Liver (tissue), 9 donors: ENCODE measurements around the gene BHLHA9. TPM values are rescaled to one million over a fixed set of nuclear protein-coding genes. Genes with fewer than 3 reads are reported as not detected.

Experiments
- DNase-seq: peaks from one replicate; pipeline ENCODE4 v3.0.0-alpha.2; 2017; ENCODE audit warnings: low spot score
- H3K27ac ChIP-seq, 2 donors: one replicate each; pipeline ENCODE4 v1.7.0; 2013; ENCODE audit warnings: inconsistent platforms in 2 of 2, low read length in 2 of 2, control low read depth in 1 of 2, low read depth in 1 of 2, mild to moderate bottlenecking in 1 of 2
- H3K27me3 ChIP-seq, 4 donors: one replicate each; pipeline versions ENCODE4 v1.6.1 to v1.7.0; 2013; ENCODE audit warnings: low read length in 3 of 4, inconsistent platforms in 1 of 4, mild to moderate bottlenecking in 1 of 4, moderate library complexity in 1 of 4; ENCODE audit not compliant: control insufficient read depth in 4 of 4, insufficient read depth in 4 of 4
- H3K36me3 ChIP-seq, 4 donors: one replicate each; pipeline versions ENCODE4 v1.6.1 to v1.7.0; 2013; ENCODE audit warnings: low read length in 3 of 4, mild to moderate bottlenecking in 3 of 4, low read depth in 1 of 4, moderate library complexity in 1 of 4; ENCODE audit not compliant: control insufficient read depth in 4 of 4, insufficient read depth in 3 of 4
- H3K4me1 ChIP-seq, 4 donors: one replicate each; pipeline versions ENCODE4 v1.6.1 to v1.7.0; 2013; ENCODE audit warnings: low read length in 3 of 4, mild to moderate bottlenecking in 3 of 4, moderate library complexity in 1 of 4; ENCODE audit not compliant: control insufficient read depth in 4 of 4, insufficient read depth in 4 of 4
- H3K4me3 ChIP-seq, 3 donors: one replicate each; pipeline versions ENCODE4 v1.6.1 to v1.7.0; 2013; ENCODE audit warnings: low read length in 3 of 3, control low read depth in 1 of 3, low read depth in 1 of 3, mild to moderate bottlenecking in 1 of 3
- H3K9ac ChIP-seq, 2 donors: one replicate each; pipeline ENCODE4 v1.7.0; 2013; ENCODE audit warnings: low read length in 2 of 2, mild to moderate bottlenecking in 2 of 2, moderate library complexity in 2 of 2, control low read depth in 1 of 2, low read depth in 1 of 2
- H3K9me3 ChIP-seq, 4 donors: one replicate each; pipeline versions ENCODE4 v1.6.1 to v1.7.0; 2013; ENCODE audit warnings: low read length in 3 of 4; ENCODE audit not compliant: control insufficient read depth in 4 of 4
- ATF3 ChIP-seq: IDR thresholded peaks from 2 replicates; pipeline ENCODE4 v1.6.1; 2016; ENCODE audit warnings: antibody characterized with exemption
- CTCF ChIP-seq: fragments of 150-350 bp; IDR thresholded peaks from 2 replicates; pipeline ENCODE4 v1.5.1; 2017; ENCODE audit warnings: improper control_type of control experiment, low read depth, low read length; ENCODE audit not compliant: missing input control
- EGR1 ChIP-seq, 2 donors: IDR thresholded peaks; 2 replicates each; pipeline ENCODE4 v1.6.1; 2016 to 2018; ENCODE audit warnings: antibody characterized with exemption in 2 of 2, low read depth in 2 of 2
- FOXA2 ChIP-seq: IDR thresholded peaks from 2 replicates; pipeline ENCODE4 v1.6.1; 2016; ENCODE audit warnings: antibody characterized with exemption
- GABPA ChIP-seq, 2 donors: IDR thresholded peaks in 1 of 2; conservative IDR thresholded peaks in 1 of 2; 2 replicates each; pipeline ENCODE4 v1.6.1; 2016; ENCODE audit warnings: antibody characterized with exemption in 2 of 2, mild to moderate bottlenecking in 1 of 2, moderate library complexity in 1 of 2
- HNF4A ChIP-seq, 2 donors: conservative IDR thresholded peaks; 2 replicates each; pipeline ENCODE4 v1.6.1; 2016; ENCODE audit warnings: antibody characterized with exemption in 2 of 2, mild to moderate bottlenecking in 2 of 2
- NR2F2 ChIP-seq: IDR thresholded peaks from 2 replicates; pipeline ENCODE4 v1.6.1; 2016; ENCODE audit warnings: antibody characterized with exemption
- RAD21 ChIP-seq, 2 donors: IDR thresholded peaks; 2 replicates each; pipeline ENCODE4 v1.6.1; 2016; ENCODE audit warnings: antibody characterized with exemption in 2 of 2, mild to moderate bottlenecking in 2 of 2
- REST ChIP-seq: IDR thresholded peaks from 2 replicates; pipeline ENCODE4 v1.6.1; 2016; ENCODE audit warnings: antibody characterized with exemption, mild to moderate bottlenecking
- RXRA ChIP-seq, 2 donors: IDR thresholded peaks; 2 replicates each; pipeline ENCODE4 v1.6.1; 2017 to 2018; ENCODE audit warnings: antibody characterized with exemption in 2 of 2, mild to moderate bottlenecking in 1 of 2
- SP1 ChIP-seq: IDR thresholded peaks from 2 replicates; pipeline ENCODE4 v1.6.1; 2018; ENCODE audit warnings: antibody characterized with exemption, mild to moderate bottlenecking
- TAF1 ChIP-seq: conservative IDR thresholded peaks from 2 replicates; pipeline ENCODE4 v1.6.1; 2016; ENCODE audit warnings: antibody characterized with exemption, mild to moderate bottlenecking
- YY1 ChIP-seq: IDR thresholded peaks from 2 replicates; pipeline ENCODE4 v1.6.1; 2016; ENCODE audit warnings: antibody characterized with exemption, mild to moderate bottlenecking
- WGBS: extraction: QIAGEN DNeasy Blood & Tissue Kit; methylation state at CpG from one replicate; pipeline ENCODE4 v1.1.7; 2013; 5-methylcytosine and 5-hydroxymethylcytosine counted together
- polyA plus RNA-seq, 2 donors: library from polyadenylated mRNA; stranded (reverse) in 1 of 2; unstranded in 1 of 2; fragments of 200-250 nt in 1 of 2; fragments of >200 nt in 1 of 2; fragmentation: Nextera tagmentation in 1 of 2; extraction: Ambion mirVana in 1 of 2; gene quantifications; one replicate each; pipeline versions ENCODE4 v1.2.1 to v1.2.3, GENCODE V29; 2013 to 2015
- total RNA-seq, 2 donors: library from RNA; depleted of rRNA; stranded (reverse); fragments of >200 nt; gene quantifications; one replicate each; pipeline ENCODE4 v1.2.3, GENCODE V29; 2014
- TF ChIP-seq, protein P1 (sequence below): IDR thresholded peaks from 2 replicates; pipeline ENCODE4 v1.6.1; 2016; ENCODE audit warnings: antibody characterized with exemption
- TF ChIP-seq, protein P2 (sequence below): IDR thresholded peaks from 2 replicates; pipeline ENCODE4 v1.6.1; 2016; ENCODE audit warnings: antibody characterized with exemption
- donor health status: healthy.
- donor health status: healthy.
- donor health status: healthy.
- donor health status: healthy.
- donor health status: healthy.

The BHLHA9 gene
- total and polyA plus RNA-seq, 4 donors = 0.08 TPM; not detected in 3

DNA sequence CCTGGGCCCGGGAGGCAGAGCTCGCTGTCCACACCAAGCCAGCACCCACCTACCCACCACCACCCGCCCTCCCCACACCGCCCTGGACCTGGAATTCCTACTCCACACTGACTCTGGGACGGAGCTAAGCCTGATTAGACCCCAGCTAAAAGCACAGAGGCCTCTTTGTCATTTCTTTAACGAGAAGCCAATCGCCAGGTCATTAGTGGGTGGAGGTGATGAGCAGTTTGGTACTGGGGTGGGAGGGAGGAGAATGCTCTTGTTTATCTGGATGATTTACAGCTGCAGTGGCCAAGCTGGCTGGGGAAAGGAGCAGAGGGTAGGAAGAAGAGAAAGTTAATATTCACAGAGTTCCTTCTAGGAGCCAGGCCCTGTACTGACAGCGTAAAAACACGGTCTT is 6.0 kb upstream of the BHLHA9 start (continued):
- no peak for TF ChIP-seq RAD21 (IDR thresholded peaks at IDR 0.05)
- TF ChIP-seq GABPA (IDR thresholded peaks at IDR 0.05 in 1 of 2, conservative IDR thresholded peaks at IDR 0.05 in 1 of 2) = no peak
- TF ChIP-seq HNF4A (conservative IDR thresholded peaks at IDR 0.05) = no peak
- TF ChIP-seq RXRA (IDR thresholded peaks at IDR 0.05) = no peak
- TF ChIP-seq YY1 = no peak
- no peak for TF ChIP-seq TAF1

DNA sequence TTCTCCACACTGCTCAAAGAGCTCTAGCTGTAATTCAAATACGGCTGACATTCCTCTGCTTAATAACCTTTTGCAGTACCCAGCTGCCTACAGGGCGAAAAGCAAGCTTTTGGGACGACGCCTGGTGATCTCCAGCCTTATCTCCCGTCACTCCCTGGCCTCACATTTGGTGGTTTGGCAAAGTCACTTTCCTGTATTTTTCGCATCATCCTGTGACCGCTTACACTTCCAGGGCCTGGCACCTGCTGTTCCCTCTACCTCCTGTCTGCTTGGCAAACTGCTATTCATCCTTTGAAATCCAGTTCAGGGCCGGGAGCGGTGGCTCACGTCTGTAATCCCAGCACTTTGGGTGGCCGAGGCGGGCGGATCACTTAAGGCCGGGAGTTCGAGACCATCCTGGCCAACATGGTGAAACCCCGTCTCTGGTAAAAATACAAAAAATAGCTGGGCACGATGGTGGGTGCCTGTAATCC is 2.7 kb upstream of the BHLHA9 start:
- no peak for DNase-seq
- peak overlapping the region in 1 of 2 donors; percentile 41 for H3K9ac ChIP-seq
- H3K4me1 ChIP-seq = peaks cover 2 to 17% (median 6%) of the 10 kb centered on the region in 4 donors
- no peak for TF ChIP-seq CTCF
- TF ChIP-seq, protein P1, sequence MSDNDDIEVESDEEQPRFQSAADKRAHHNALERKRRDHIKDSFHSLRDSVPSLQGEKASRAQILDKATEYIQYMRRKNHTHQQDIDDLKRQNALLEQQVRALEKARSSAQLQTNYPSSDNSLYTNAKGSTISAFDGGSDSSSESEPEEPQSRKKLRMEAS = no peak
- no peak for TF ChIP-seq ATF3
- TF ChIP-seq GABPA (IDR thresholded peaks at IDR 0.05 in 1 of 2, conservative IDR thresholded peaks at IDR 0.05 in 1 of 2) = no peak
- TF ChIP-seq NR2F2 = no peak
- peaks cover 0 to 2% (median 0%) of the 10 kb centered on the region in 4 donors for H3K27me3 ChIP-seq
- no peaks in the 10 kb centered on the region for H3K9me3 ChIP-seq
- H3K4me3 ChIP-seq = peak overlapping the region; percentile 80 to 90 (median 88)
- peak overlapping the region; percentile 73 to 77 for H3K27ac ChIP-seq
- WGBS = 28% methylated on average over 17 of the region's 17 CpGs
- no peaks in the 10 kb centered on the region for H3K36me3 ChIP-seq

- Histone ChIP-seq H3K4me1 (peaks cover 2 to 17% (median 6%) of the 10 kb centered on the region in 4 donors), H3K36me3 (no peaks in the 10 kb centered on the region), H3K27ac (no peak overlapping the region), H3K9ac (no peak overlapping the region), H3K9me3 (no peaks in the 10 kb centered on the region), H3K4me3 (no peak overlapping the region), H3K27me3 (peaks cover 0 to 2% (median 0%) of the 10 kb centered on the region in 4 donors)
- TF ChIP-seq, protein P2, sequence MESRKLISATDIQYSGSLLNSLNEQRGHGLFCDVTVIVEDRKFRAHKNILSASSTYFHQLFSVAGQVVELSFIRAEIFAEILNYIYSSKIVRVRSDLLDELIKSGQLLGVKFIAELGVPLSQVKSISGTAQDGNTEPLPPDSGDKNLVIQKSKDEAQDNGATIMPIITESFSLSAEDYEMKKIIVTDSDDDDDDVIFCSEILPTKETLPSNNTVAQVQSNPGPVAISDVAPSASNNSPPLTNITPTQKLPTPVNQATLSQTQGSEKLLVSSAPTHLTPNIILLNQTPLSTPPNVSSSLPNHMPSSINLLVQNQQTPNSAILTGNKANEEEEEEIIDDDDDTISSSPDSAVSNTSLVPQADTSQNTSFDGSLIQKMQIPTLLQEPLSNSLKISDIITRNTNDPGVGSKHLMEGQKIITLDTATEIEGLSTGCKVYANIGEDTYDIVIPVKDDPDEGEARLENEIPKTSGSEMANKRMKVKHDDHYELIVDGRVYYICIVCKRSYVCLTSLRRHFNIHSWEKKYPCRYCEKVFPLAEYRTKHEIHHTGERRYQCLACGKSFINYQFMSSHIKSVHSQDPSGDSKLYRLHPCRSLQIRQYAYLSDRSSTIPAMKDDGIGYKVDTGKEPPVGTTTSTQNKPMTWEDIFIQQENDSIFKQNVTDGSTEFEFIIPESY = no peak
- TF ChIP-seq TAF1 (no peak), SP1 (no peak), REST (no peak), GABPA (IDR thresholded peaks at IDR 0.05 in 1 of 2, conservative IDR thresholded peaks at IDR 0.05 in 1 of 2) (no peak), RAD21 (IDR thresholded peaks at IDR 0.05) (no peak), CTCF (no peak), ATF3 (no peak), HNF4A (conservative IDR thresholded peaks at IDR 0.05) (no peak), YY1 (no peak), RXRA (IDR thresholded peaks at IDR 0.05) (no peak), EGR1 (IDR thresholded peaks at IDR 0.05; ENCODE audit: low read depth in 2 of 2) (no peak), FOXA2 (no peak), NR2F2 (no peak)
- WGBS = 12% methylated on average over 42 of the region's 42 CpGs
- DNase-seq = no peak
Observed at GRCh38 chr17:1271030-1271423, 783 bp downstream of the BHLHA9 start.
